GM12878 (cell line): ENCODE measurements around the gene TESK1. TPM values are rescaled to one million over a fixed set of nuclear protein-coding genes. Genes with fewer than 3 reads are reported as not detected.

Source experiments
- ATAC-seq: fragments of 200-7000 bp; cut with Tn5 transposase; 3 replicates; pipeline ENCODE4 v1.9.1; 2020; ENCODE audit warnings: mild to moderate bottlenecking, moderate library complexity
- BruUV-seq: library from RNA; stranded (reverse); fragments of 400-500 nt; replicated peaks from 2 replicates; lab custom pipeline; 2021; lab: Mats Ljungman, UMichigan
- CTCF ChIA-PET: fragments of 300-600 bp; sonication (Branson Sonifier 250); formaldehyde crosslinking; extraction: SDS; loops from one replicate; lab custom pipeline; 2021; ENCODE audit warnings: inconsistent platforms; lab: Yijun Ruan, JAX
- POLR2A ChIA-PET: fragments of 350-600 bp; formaldehyde crosslinking; extraction: SDS; loops from one replicate; lab custom pipeline; 2021; ENCODE audit warnings: inconsistent platforms; lab: Charles Lee
- RAD21 ChIA-PET: fragments of 300-600 bp; sonication (Branson Sonifier 250); formaldehyde crosslinking; loops from one replicate; lab custom pipeline; 2023; ENCODE audit warnings: antibody characterized with exemption; ENCODE audit not compliant: unreplicated experiment; lab: Charles Lee
- SMC1A ChIA-PET: fragments of 300-600 bp; sonication (Branson Sonifier 250); formaldehyde crosslinking; loops from one replicate; lab custom pipeline; 2023; ENCODE audit not compliant: unreplicated experiment, uncharacterized antibody; lab: Charles Lee
- DNase-seq: peaks from one replicate; pipeline ENCODE4 v3.0.0-alpha.2; 2011; ENCODE audit warnings: low read depth, low spot score
- FAIRE-seq: peaks from 3 replicates; lab custom pipeline; 2011; peaks lifted over from hg19 to GRCh38; lab: Jason Lieb, UNC
- H2AFZ ChIP-seq: 2 replicates; pipeline ENCODE4 v1.6.0; 2011; ENCODE audit warnings: low read depth, low read length, control low read depth; ENCODE audit not compliant: control insufficient read depth
- H3K27ac ChIP-seq: 2 replicates; pipeline ENCODE4 v1.5.1; 2011; ENCODE audit warnings: control low read depth; ENCODE audit not compliant: control insufficient read depth, insufficient read depth
- H3K27me3 ChIP-seq, 2 experiments: replicated peaks in 1 of 2; 2 replicates each; pipeline versions ENCODE4 v1.6.0 to v1.6.1; 2011; ENCODE audit warnings: low read length in 1 of 2; ENCODE audit not compliant: control insufficient read depth in 2 of 2, insufficient read depth in 2 of 2
- H3K36me3 ChIP-seq, 2 experiments: 2 replicates each; pipeline ENCODE4 v1.5.1; 2011; ENCODE audit warnings: low read length in 1 of 2; ENCODE audit not compliant: control insufficient read depth in 2 of 2, insufficient read depth in 2 of 2
- H3K4me1 ChIP-seq: 2 replicates; pipeline ENCODE4 v1.6.1; 2011; ENCODE audit warnings: mild to moderate bottlenecking, low read length, moderate library complexity, mixed read lengths; ENCODE audit not compliant: control insufficient read depth, insufficient read depth
- H3K4me2 ChIP-seq: 2 replicates; pipeline ENCODE4 v1.6.0; 2011; ENCODE audit warnings: control low read depth; ENCODE audit not compliant: control insufficient read depth, insufficient read depth
- H3K4me3 ChIP-seq: fragments of 200-600 bp; sonication (generic); 2 replicates; pipeline ENCODE4 v1.5.1; 2016
- H3K79me2 ChIP-seq: 2 replicates; pipeline ENCODE4 v1.6.0; 2011; ENCODE audit warnings: low read length; ENCODE audit not compliant: control insufficient read depth, insufficient read depth
- H3K9ac ChIP-seq: 2 replicates; pipeline ENCODE4 v1.8.0; 2011; ENCODE audit warnings: low read length, control low read depth, mixed read lengths; ENCODE audit not compliant: control insufficient read depth, insufficient read depth
- H3K9me3 ChIP-seq: replicated peaks from 3 replicates; pipeline ENCODE4 v1.5.1; 2011; ENCODE audit warnings: mild to moderate bottlenecking, low read length; ENCODE audit not compliant: control insufficient read depth, insufficient read depth
- H4K20me1 ChIP-seq: 2 replicates; pipeline ENCODE4 v1.6.0; 2011; ENCODE audit not compliant: control insufficient read depth, insufficient read depth
- ESRRA ChIP-seq: IDR thresholded peaks from 2 replicates; pipeline ENCODE4 v1.6.1; 2012; ENCODE audit warnings: mild to moderate bottlenecking, low read length, improper control_type of control experiment
- ETV6 ChIP-seq, 2 experiments: fragments of 450-650 bp in 1 of 2; IDR thresholded peaks in 1 of 2; conservative IDR thresholded peaks in 1 of 2; 2 replicates each; pipeline ENCODE4 v1.6.1; 2014; ENCODE audit warnings: antibody characterized with exemption in 1 of 2, borderline replicate concordance in 1 of 2, low read depth in 1 of 2, mild to moderate bottlenecking in 1 of 2, moderate library complexity in 1 of 2
- IKZF1 ChIP-seq: fragments of 450-650 bp; conservative IDR thresholded peaks from 2 replicates; pipeline ENCODE4 v1.6.1; 2017; ENCODE audit warnings: antibody characterized with exemption, mild to moderate bottlenecking
- KAT2A ChIP-seq: conservative IDR thresholded peaks from 2 replicates; pipeline ENCODE4 v1.6.1; 2011; ENCODE audit warnings: low read depth, low read length; ENCODE audit not compliant: control insufficient read depth
- KDM1A ChIP-seq: fragments of 200-600 bp; sonication (generic); IDR thresholded peaks from 2 replicates; pipeline ENCODE4 v1.6.1; 2016; ENCODE audit warnings: borderline replicate concordance
- MEF2B ChIP-seq: fragments of 450-650 bp; IDR thresholded peaks from 2 replicates; pipeline ENCODE4 v1.6.1; 2018; ENCODE audit warnings: mild to moderate bottlenecking, moderate library complexity; ENCODE audit not compliant: partially characterized antibody, poor library complexity, severe bottlenecking
- NFYB ChIP-seq: IDR thresholded peaks from 2 replicates; pipeline ENCODE4 v1.6.1; 2011; ENCODE audit warnings: low read depth, mild to moderate bottlenecking, low read length, improper control_type of control experiment, moderate library complexity; ENCODE audit not compliant: insufficient read depth
- PML ChIP-seq: IDR thresholded peaks from 2 replicates; pipeline ENCODE4 v1.6.1; 2012; ENCODE audit warnings: low read length, inconsistent platforms
- TBL1XR1 ChIP-seq: IDR thresholded peaks from 2 replicates; pipeline ENCODE4 v1.6.1; 2012; ENCODE audit warnings: low read depth, low read length, improper control_type of control experiment
- USF1 ChIP-seq: IDR thresholded peaks from 2 replicates; pipeline ENCODE4 v1.6.1; 2011; ENCODE audit warnings: borderline replicate concordance, low read depth, mild to moderate bottlenecking, moderate library complexity, mixed read lengths, low read length; ENCODE audit not compliant: insufficient read depth; ENCODE audit errors: extremely low read length
- YBX1 ChIP-seq: fragments of 450-650 bp; IDR thresholded peaks from 2 replicates; pipeline ENCODE4 v1.6.1; 2016; ENCODE audit warnings: antibody characterized with exemption
- ZBED1 ChIP-seq: IDR thresholded peaks from 2 replicates; pipeline ENCODE4 v1.6.1; 2016; ENCODE audit warnings: borderline replicate concordance
- WGBS: methylation state at CpG from one replicate; pipeline ENCODE4 v1.1.6; 2016; ENCODE audit warnings: low lambda C conversion rate; ENCODE audit not compliant: insufficient replicate concordance, insufficient coverage; ENCODE audit errors: missing lambda C conversion rate; 5-methylcytosine and 5-hydroxymethylcytosine counted together
- in situ Hi-C: fragments of 300-500 bp; cut with MboI; formaldehyde crosslinking; loops from 9 replicates; pipeline ENCODE4 v1.14.3; 2018; ENCODE audit warnings: mixed read lengths
- intact Hi-C: fragments of 100-400 bp; cut with micrococcal nuclease; formaldehyde crosslinking; loops from one replicate; pipeline ENCODE4 v1.14.2; 2022; ENCODE audit not compliant: unreplicated experiment
- polyA plus RNA-seq, 11 experiments: library from polyadenylated mRNA; depleted of rRNA in 4 of 11; unstranded in 6 of 11; stranded (reverse) in 5 of 11; fragments of >200 nt; fragmentation: Nextera tagmentation in 4 of 11; fragmentation: Illumina TruSeq in 1 of 11; extraction: Ambion mirVana in 4 of 11; extraction: Trizol in 1 of 11; gene quantifications; 1 replicate in 1 of 11; 2 replicates in 10 of 11; pipeline versions ENCODE4 v1.2.1 to v1.2.3, GENCODE V29; 2011 to 2016; ENCODE audit warnings: inconsistent platforms in 2 of 11, missing spikeins in 2 of 11, low read depth in 1 of 11
- total RNA-seq, 4 experiments: library from RNA; depleted of rRNA in 3 of 4; stranded (reverse); fragments of >200 nt in 3 of 4; fragmentation: Illumina TruSeq in 1 of 4; extraction: Trizol in 1 of 4; gene quantifications; 2 replicates each; pipeline versions ENCODE4 v1.2.1 to v1.2.3, GENCODE V29; 2013 to 2021
- TF ChIP-seq, protein P1 (sequence below): IDR thresholded peaks from 2 replicates; pipeline ENCODE4 v1.6.1; 2012; ENCODE audit warnings: low read depth, low read length, improper control_type of control experiment
- TF ChIP-seq, protein P2 (sequence below): fragments of 450-650 bp; IDR thresholded peaks from 2 replicates; pipeline ENCODE4 v1.6.1; 2016; ENCODE audit warnings: mild to moderate bottlenecking
- TF ChIP-seq, protein P3 (sequence below): IDR thresholded peaks from 2 replicates; pipeline ENCODE4 v1.6.1; 2011; ENCODE audit warnings: mild to moderate bottlenecking, low read depth, low read length, moderate library complexity; ENCODE audit not compliant: insufficient replicate concordance

TESK1 gene
- total and polyA plus RNA-seq, 10 of the 15 experiments (the other 5 are each of a cell fraction or from before 2014, with no cell fraction given) = 0.16 to 19.5 (median 7.9) TPM; not detected in 1

- Histone ChIP-seq H3K36me3 (no peaks in the 10 kb centered on the region; a peak in 1 of 4 replicates), H3K4me1 (no peaks in the 10 kb centered on the region), H3K9me3 (no peaks in the 10 kb centered on the region), H4K20me1 (no peaks in the 10 kb centered on the region), H3K27ac (no peak overlapping the region), H3K9ac (no peak overlapping the region), H3K79me2 (no peaks in the 10 kb centered on the region; the same call in 1 of the 2 replicates), H3K4me3 (no peak overlapping the region), H3K27me3 (no peaks in the 10 kb centered on the region), H3K4me2 (no peak overlapping the region), H2AFZ (no peak overlapping the region)
- 92% methylated on average over 13 of the region's 13 CpGs for WGBS
- CTCF ChIA-PET = interaction anchor here (2.5 to 3.8 kb wide), 2 partner anchors 10 to 38 kb away, joined by 22 to 55 read pairs; partner anchors contain the start of gene SIT1
- SMC1A ChIA-PET = interaction anchor here (3.3 kb wide), 1 partner anchor 48 kb away, joined by 16 read pairs; the partner anchor contains the start of genes CCDC107 and RMRP
- ATAC-seq = no peak
- no peak for DNase-seq
- intact Hi-C loops (loop anchor here (10.0 kb wide), 2 partner anchors 205 to 495 kb away; partner anchors contain the start of genes ATOSB, HINT2 and SPAG8), in situ Hi-C loops (loop anchor here (5.0 kb wide), 1 partner anchor 118 kb away; no protein-coding TSS in a partner anchor)
- RAD21 ChIA-PET = no interaction called here
- TF ChIP-seq NFYB (no peak), KAT2A (no peak), IKZF1 (no peak), MEF2B (no peak), PML (no peak), USF1 (no peak), KDM1A (no peak), TBL1XR1 (no peak), ZBED1 (no peak), ESRRA (no peak), ETV6 (conservative IDR thresholded peaks at IDR 0.05 in 1 of 2, IDR thresholded peaks at IDR 0.05 in 1 of 2; ENCODE audit: borderline replicate concordance in 1 of 2, low read depth in 1 of 2) (no peak), YBX1 (no peak)
- TF ChIP-seq, protein P1, sequence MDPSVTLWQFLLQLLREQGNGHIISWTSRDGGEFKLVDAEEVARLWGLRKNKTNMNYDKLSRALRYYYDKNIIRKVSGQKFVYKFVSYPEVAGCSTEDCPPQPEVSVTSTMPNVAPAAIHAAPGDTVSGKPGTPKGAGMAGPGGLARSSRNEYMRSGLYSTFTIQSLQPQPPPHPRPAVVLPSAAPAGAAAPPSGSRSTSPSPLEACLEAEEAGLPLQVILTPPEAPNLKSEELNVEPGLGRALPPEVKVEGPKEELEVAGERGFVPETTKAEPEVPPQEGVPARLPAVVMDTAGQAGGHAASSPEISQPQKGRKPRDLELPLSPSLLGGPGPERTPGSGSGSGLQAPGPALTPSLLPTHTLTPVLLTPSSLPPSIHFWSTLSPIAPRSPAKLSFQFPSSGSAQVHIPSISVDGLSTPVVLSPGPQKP = no peak
- TF ChIP-seq, protein P2, sequence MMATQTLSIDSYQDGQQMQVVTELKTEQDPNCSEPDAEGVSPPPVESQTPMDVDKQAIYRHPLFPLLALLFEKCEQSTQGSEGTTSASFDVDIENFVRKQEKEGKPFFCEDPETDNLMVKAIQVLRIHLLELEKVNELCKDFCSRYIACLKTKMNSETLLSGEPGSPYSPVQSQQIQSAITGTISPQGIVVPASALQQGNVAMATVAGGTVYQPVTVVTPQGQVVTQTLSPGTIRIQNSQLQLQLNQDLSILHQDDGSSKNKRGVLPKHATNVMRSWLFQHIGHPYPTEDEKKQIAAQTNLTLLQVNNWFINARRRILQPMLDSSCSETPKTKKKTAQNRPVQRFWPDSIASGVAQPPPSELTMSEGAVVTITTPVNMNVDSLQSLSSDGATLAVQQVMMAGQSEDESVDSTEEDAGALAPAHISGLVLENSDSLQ = no peak
- TF ChIP-seq, protein P3, sequence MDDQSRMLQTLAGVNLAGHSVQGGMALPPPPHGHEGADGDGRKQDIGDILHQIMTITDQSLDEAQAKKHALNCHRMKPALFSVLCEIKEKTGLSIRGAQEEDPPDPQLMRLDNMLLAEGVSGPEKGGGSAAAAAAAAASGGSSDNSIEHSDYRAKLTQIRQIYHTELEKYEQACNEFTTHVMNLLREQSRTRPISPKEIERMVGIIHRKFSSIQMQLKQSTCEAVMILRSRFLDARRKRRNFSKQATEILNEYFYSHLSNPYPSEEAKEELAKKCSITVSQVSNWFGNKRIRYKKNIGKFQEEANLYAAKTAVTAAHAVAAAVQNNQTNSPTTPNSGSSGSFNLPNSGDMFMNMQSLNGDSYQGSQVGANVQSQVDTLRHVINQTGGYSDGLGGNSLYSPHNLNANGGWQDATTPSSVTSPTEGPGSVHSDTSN = no peak
- no peak for FAIRE-seq
- POLR2A ChIA-PET = no interaction called here
- BruUV-seq = no TSS peak
Observed at GRCh38 chr9:35609820-35610163, 4.7 kb downstream of the TESK1 start.
